ENCODE measurements around the gene ANKRD39. TPM values are rescaled to one million over a fixed set of nuclear protein-coding genes. Genes with fewer than 3 reads are reported as not detected.

ANKRD39 gene
- total RNA-seq, 1 experiment from 2014 or later: 25.3 TPM

DNA sequence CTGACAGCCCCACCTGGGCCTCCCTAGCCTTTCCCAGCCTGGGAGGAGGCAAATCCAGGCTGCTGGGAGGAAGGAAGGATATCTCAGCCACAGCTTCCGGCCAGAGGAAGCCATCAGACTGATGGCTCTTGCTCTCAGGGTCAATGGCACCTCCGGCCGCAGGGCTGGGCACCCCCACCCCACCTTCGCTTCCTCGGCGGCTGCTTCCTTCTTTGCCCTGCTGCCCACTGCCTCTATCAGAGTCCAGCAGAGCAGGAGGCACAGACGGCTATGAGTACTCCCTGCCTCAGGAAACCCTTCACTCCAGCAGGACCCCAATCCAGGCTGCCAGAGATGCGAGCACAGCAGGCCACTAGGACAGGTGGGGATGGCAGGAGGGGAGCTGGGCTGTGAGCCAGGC is 8.8 kb upstream of the ANKRD39 start:
- TF ChIP-seq EZH2 (IDR thresholded peaks at IDR 0.05; ENCODE audit: borderline replicate concordance, low read depth, low read length, poor library complexity, severe bottlenecking): no peak
- TF ChIP-seq CTCF (conservative IDR thresholded peaks at IDR 0.05; ENCODE audit: low read depth, low read length): no peak
- Histone ChIP-seq H3K36me3 (ENCODE audit: insufficient read depth, low read length, poor library complexity, severe bottlenecking) (peaks cover 51% of the 10 kb centered on the region), H3K4me3 (ENCODE audit: low read depth, low read length, poor library complexity, severe bottlenecking) (no peak overlapping the region), H3K9me3 (ENCODE audit: low read depth, low read length, poor library complexity, severe bottlenecking) (no peaks in the 10 kb centered on the region), H3K27me3 (replicated peaks; ENCODE audit: insufficient read depth, low read depth, low read length, poor library complexity) (no peaks in the 10 kb centered on the region), H3K27ac (ENCODE audit: low read depth, low read length, poor library complexity, severe bottlenecking) (no peak overlapping the region), H3K4me1 (ENCODE audit: insufficient read depth, low read length, poor library complexity, severe bottlenecking) (peaks cover 19% of the 10 kb centered on the region)
- CTCF ChIA-PET: no interaction called here
- POLR2A ChIA-PET (ENCODE audit: low non-redundant PET): no interaction called here
- intact Hi-C loops (cut with micrococcal nuclease; ENCODE audit: unreplicated experiment): no loop called here
- BruUV-seq (replicated peaks): no TSS peak
- no peak for DNase-seq (ENCODE audit: low spot score)

- intact Hi-C loops (cut with micrococcal nuclease; ENCODE audit: unreplicated experiment): no loop called here
- Histone ChIP-seq H3K4me1 (ENCODE audit: insufficient read depth, low read length, poor library complexity, severe bottlenecking) (peaks cover 17% of the 10 kb centered on the region), H3K27me3 (replicated peaks; ENCODE audit: insufficient read depth, low read depth, low read length, poor library complexity) (no peaks in the 10 kb centered on the region), H3K27ac (ENCODE audit: low read depth, low read length, poor library complexity, severe bottlenecking) (no peak overlapping the region), H3K9me3 (ENCODE audit: low read depth, low read length, poor library complexity, severe bottlenecking) (no peaks in the 10 kb centered on the region), H3K36me3 (ENCODE audit: insufficient read depth, low read length, poor library complexity, severe bottlenecking) (peaks cover 55% of the 10 kb centered on the region), H3K4me3 (ENCODE audit: low read depth, low read length, poor library complexity, severe bottlenecking) (no peak overlapping the region)
- CTCF ChIA-PET: no interaction called here
- no TSS peak for BruUV-seq (replicated peaks)
- DNase-seq (ENCODE audit: low spot score): no peak
- POLR2A ChIA-PET (ENCODE audit: low non-redundant PET): no interaction called here
- TF ChIP-seq CTCF (conservative IDR thresholded peaks at IDR 0.05; ENCODE audit: low read depth, low read length) (no peak), EZH2 (IDR thresholded peaks at IDR 0.05; ENCODE audit: borderline replicate concordance, low read depth, low read length, poor library complexity, severe bottlenecking) (no peak)
These were observed 8.3 kb upstream of the ANKRD39 start for GRCh38 chr2:96866149-96866548.

DNA sequence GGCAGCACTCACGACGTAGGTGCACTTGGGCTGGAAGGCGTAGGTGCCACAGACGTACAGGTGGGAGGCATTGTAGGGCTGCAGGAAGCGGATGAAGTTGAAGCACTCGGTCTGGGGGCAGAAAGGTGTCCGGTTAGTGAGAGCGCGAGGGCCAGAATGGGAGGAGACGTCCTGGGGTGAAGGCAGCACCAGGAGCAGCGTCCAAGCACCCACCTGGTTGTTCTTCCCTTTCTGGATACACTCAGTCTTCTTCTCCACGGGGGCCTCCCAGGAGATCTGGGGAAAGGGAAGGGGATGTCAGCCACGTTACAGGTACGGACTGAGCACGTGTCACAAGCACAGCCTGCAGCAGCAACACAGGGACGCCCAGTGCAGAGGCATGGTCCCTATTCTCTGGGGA is 7.8 kb upstream of the ANKRD39 start:
- no peak for DNase-seq (ENCODE audit: low spot score)
- Histone ChIP-seq H3K27ac (ENCODE audit: low read depth, low read length, poor library complexity, severe bottlenecking) (no peak overlapping the region), H3K36me3 (ENCODE audit: insufficient read depth, low read length, poor library complexity, severe bottlenecking) (peaks cover 60% of the 10 kb centered on the region), H3K4me1 (ENCODE audit: insufficient read depth, low read length, poor library complexity, severe bottlenecking) (peaks cover 12% of the 10 kb centered on the region), H3K27me3 (replicated peaks; ENCODE audit: insufficient read depth, low read depth, low read length, poor library complexity) (no peaks in the 10 kb centered on the region), H3K9me3 (ENCODE audit: low read depth, low read length, poor library complexity, severe bottlenecking) (no peaks in the 10 kb centered on the region), H3K4me3 (ENCODE audit: low read depth, low read length, poor library complexity, severe bottlenecking) (no peak overlapping the region)
- POLR2A ChIA-PET (ENCODE audit: low non-redundant PET): no interaction called here
- intact Hi-C loops (cut with micrococcal nuclease; ENCODE audit: unreplicated experiment): no loop called here
- TF ChIP-seq EZH2 (IDR thresholded peaks at IDR 0.05; ENCODE audit: borderline replicate concordance, low read depth, low read length, poor library complexity, severe bottlenecking): no peak
- no peak for TF ChIP-seq CTCF (conservative IDR thresholded peaks at IDR 0.05; ENCODE audit: low read depth, low read length)
- BruUV-seq (replicated peaks): no TSS peak
- CTCF ChIA-PET: no interaction called here

All from A673 (cell line).